OCI-LY3 (cell line): Measurements from ENCODE around the gene RPRD2.

Source experiments
- H2AFZ ChIP-seq: fragments of 200-600, 300-600 bp; shearing (Covaris generic); 2 replicates; pipeline ENCODE4 v1.6.0; 2014; ENCODE audit warnings: antibody characterized with exemption, low read depth, low read length
- H3K27ac ChIP-seq: fragments of 200-600, 300-600 bp; sonication (generic); 2 replicates; pipeline ENCODE4 v1.5.1; 2014; ENCODE audit warnings: mild to moderate bottlenecking, low read length, moderate library complexity, mixed read lengths
- H3K27me3 ChIP-seq: fragments of 200-600, 300-600 bp; sonication (generic); 2 replicates; pipeline ENCODE4 v1.6.1; 2014; ENCODE audit warnings: low read depth, low read length, mixed read lengths
- H3K36me3 ChIP-seq: fragments of 200-600, 300-600 bp; sonication (generic); replicated peaks from 2 replicates; pipeline ENCODE3; 2014; ENCODE audit warnings: low read depth, low read length, mixed read lengths
- H3K4me1 ChIP-seq: fragments of 300-600, 200-600 bp; sonication (generic); 2 replicates; pipeline ENCODE4 v1.6.1; 2014; ENCODE audit warnings: low read length, mixed read lengths
- H3K4me2 ChIP-seq: fragments of 200-600, 300-600 bp; sonication (generic); 2 replicates; pipeline ENCODE4 v1.6.1; 2014; ENCODE audit warnings: low read length, mixed read lengths
- H3K4me3 ChIP-seq: fragments of 300-600, 200-600 bp; sonication (generic); 2 replicates; pipeline ENCODE4 v1.5.1; 2014; ENCODE audit warnings: antibody characterized with exemption, mild to moderate bottlenecking, low read length, moderate library complexity
- H3K79me2 ChIP-seq: fragments of 300-600, 200-600 bp; shearing (Covaris generic); 2 replicates; pipeline ENCODE4 v1.6.1; 2014; ENCODE audit warnings: mild to moderate bottlenecking, low read length, mixed read lengths
- H3K9ac ChIP-seq: fragments of 300-600, 200-600 bp; shearing (Covaris generic); 2 replicates; pipeline ENCODE4 v1.6.0; 2014; ENCODE audit warnings: mild to moderate bottlenecking, low read length, moderate library complexity
- H3K9me3 ChIP-seq: fragments of 200-600, 300-600 bp; shearing (Covaris generic); 2 replicates; pipeline ENCODE4 v1.6.1; 2014; ENCODE audit warnings: low read length, mixed read lengths; ENCODE audit not compliant: insufficient read depth
- H4K20me1 ChIP-seq: fragments of 200-600, 300-600 bp; sonication (generic); 2 replicates; pipeline ENCODE4 v1.6.1; 2016; ENCODE audit warnings: low read length, mixed read lengths; ENCODE audit not compliant: insufficient read depth
- CTCF ChIP-seq: fragments of 200-600, 300-600 bp; sonication (generic); IDR thresholded peaks from 2 replicates; pipeline ENCODE4 v1.5.1; 2014; ENCODE audit warnings: antibody characterized with exemption, low read length, low read depth
- EZH2phosphoT487 ChIP-seq: fragments of 200-600 bp; shearing (Covaris generic); IDR thresholded peaks from 2 replicates; pipeline ENCODE4 v1.6.1; 2018; ENCODE audit warnings: antibody characterized with exemption, mixed run types, low read depth

RPRD2 gene

GRCh38 chr1:150397392-150398032 is 33.6 kb downstream of the RPRD2 start:
- TF ChIP-seq CTCF (no peak), EZH2phosphoT487 (no peak)
- H3K9ac ChIP-seq, result no peak overlapping the region
- H3K27me3 ChIP-seq, result no peaks in the 10 kb centered on the region
- no peaks in the 10 kb centered on the region for H3K4me1 ChIP-seq
- H3K27ac ChIP-seq, result no peak overlapping the region
- no peaks in the 10 kb centered on the region for H3K36me3 ChIP-seq
- no peaks in the 10 kb centered on the region for H3K9me3 ChIP-seq
- H3K79me2 ChIP-seq, result peaks cover 61% of the 10 kb centered on the region
- no peak overlapping the region for H3K4me2 ChIP-seq
- no peak overlapping the region for H2AFZ ChIP-seq
- peaks cover 17% of the 10 kb centered on the region; the same call in 1 of the 2 replicates for H4K20me1 ChIP-seq
- H3K4me3 ChIP-seq, result no peak overlapping the region

GRCh38 chr1:150404465-150404864 is 40.5 kb downstream of the RPRD2 start:
- no peak for TF ChIP-seq CTCF
- no peak for TF ChIP-seq EZH2phosphoT487
- no peak overlapping the region for H3K4me2 ChIP-seq
- no peaks in the 10 kb centered on the region for H3K4me1 ChIP-seq
- no peaks in the 10 kb centered on the region for H3K9me3 ChIP-seq
- H3K27ac ChIP-seq, result no peak overlapping the region
- peaks cover 62% of the 10 kb centered on the region for H3K79me2 ChIP-seq
- H3K9ac ChIP-seq, result no peak overlapping the region
- peaks cover 3% of the 10 kb centered on the region for H3K36me3 ChIP-seq
- no peaks in the 10 kb centered on the region for H3K27me3 ChIP-seq
- H3K4me3 ChIP-seq, result no peak overlapping the region
- H2AFZ ChIP-seq, result no peak overlapping the region
- H4K20me1 ChIP-seq, result peaks cover 40% of the 10 kb centered on the region

GRCh38 chr1:150405660-150406059 is 41.7 kb downstream of the RPRD2 start:
- Histone ChIP-seq H3K27ac (no peak overlapping the region), H3K36me3 (peaks cover 3% of the 10 kb centered on the region), H3K9ac (no peak overlapping the region)

GRCh38 chr1:150406483-150406882 is 42.5 kb downstream of the RPRD2 start:
- Histone ChIP-seq H3K27ac (no peak overlapping the region), H4K20me1 (peaks cover 42% of the 10 kb centered on the region), H3K9me3 (no peaks in the 10 kb centered on the region), H3K36me3 (peaks cover 3% of the 10 kb centered on the region), H3K9ac (no peak overlapping the region), H2AFZ (no peak overlapping the region), H3K79me2 (peaks cover 52% of the 10 kb centered on the region), H3K27me3 (no peaks in the 10 kb centered on the region), H3K4me1 (no peaks in the 10 kb centered on the region), H3K4me3 (no peak overlapping the region), H3K4me2 (no peak overlapping the region)
- TF ChIP-seq CTCF, result no peak
- no peak for TF ChIP-seq EZH2phosphoT487

More at GRCh38 chr1:150405660-150406059, 41.7 kb downstream of the RPRD2 start:
- TF ChIP-seq CTCF, result no peak
- no peak for TF ChIP-seq EZH2phosphoT487
- Histone ChIP-seq H4K20me1 (peaks cover 40% of the 10 kb centered on the region), H3K79me2 (peaks cover 58% of the 10 kb centered on the region), H3K4me2 (no peak overlapping the region), H2AFZ (no peak overlapping the region), H3K27me3 (no peaks in the 10 kb centered on the region), H3K4me3 (no peak overlapping the region), H3K4me1 (no peaks in the 10 kb centered on the region), H3K9me3 (no peaks in the 10 kb centered on the region)
